CD14-positive monocyte (primary cell): ENCODE results near the gene FKBP6. TPM values are rescaled to one million over a fixed set of nuclear protein-coding genes. Genes with fewer than 3 reads are reported as not detected.

Experiments used
- DNase-seq, 3 donors: peaks; one replicate each; pipeline ENCODE4 v3.0.0-alpha.2; 2011 to 2022
- H2AFZ ChIP-seq: 2 replicates; pipeline ENCODE4 v1.6.0; 2012; ENCODE audit warnings: mild to moderate bottlenecking, low read depth, low read length, inconsistent platforms; ENCODE audit not compliant: insufficient read depth, poor library complexity, severe bottlenecking
- H3K27ac ChIP-seq, 2 donors: 1 replicate in 1 of 2; 2 replicates in 1 of 2; pipeline ENCODE4 v1.5.1; 2012 to 2013; ENCODE audit warnings: low read length in 2 of 2, control low read depth in 1 of 2, inconsistent platforms in 1 of 2, low read depth in 1 of 2, mild to moderate bottlenecking in 1 of 2
- H3K27me3 ChIP-seq, 2 donors: one replicate each; pipeline versions ENCODE4 v1.6.0 to v1.6.1; 2011 to 2013; ENCODE audit warnings: low read length in 2 of 2; ENCODE audit not compliant: control insufficient read depth in 2 of 2, insufficient read depth in 2 of 2
- H3K36me3 ChIP-seq, 2 donors: replicated peaks in 1 of 2; 1 replicate in 1 of 2; 2 replicates in 1 of 2; pipeline versions ENCODE4 v1.5.1 to v1.6.1; 2012 to 2013; ENCODE audit warnings: low read length in 2 of 2, control low read depth in 1 of 2, inconsistent platforms in 1 of 2, mild to moderate bottlenecking in 1 of 2; ENCODE audit not compliant: insufficient read depth in 2 of 2, control insufficient read depth in 1 of 2
- H3K4me1 ChIP-seq, 2 donors: 1 replicate in 1 of 2; 2 replicates in 1 of 2; pipeline versions ENCODE4 v1.5.1 to v1.6.1; 2012 to 2013; ENCODE audit warnings: low read length in 2 of 2, control low read depth in 1 of 2, inconsistent platforms in 1 of 2, mild to moderate bottlenecking in 1 of 2, moderate library complexity in 1 of 2; ENCODE audit not compliant: insufficient read depth in 2 of 2, control insufficient read depth in 1 of 2
- H3K4me2 ChIP-seq: replicated peaks from 2 replicates; pipeline ENCODE3; 2012; ENCODE audit warnings: low read length, moderate library complexity, mild to moderate bottlenecking; ENCODE audit not compliant: poor library complexity, severe bottlenecking; ENCODE audit errors: extremely low read depth
- H3K4me3 ChIP-seq, 3 experiments: fragments of 200-600 bp in 1 of 3; sonication (generic) in 1 of 3; replicated peaks in 1 of 3; 1 replicate in 2 of 3; 2 replicates in 1 of 3; pipeline ENCODE4 v1.5.1; 2011 to 2013; ENCODE audit warnings: low read length in 3 of 3, mild to moderate bottlenecking in 3 of 3, control low read depth in 2 of 3, low read depth in 2 of 3, inconsistent platforms in 1 of 3, moderate library complexity in 1 of 3
- H3K79me2 ChIP-seq: 2 replicates; pipeline ENCODE4 v1.6.0; 2012; ENCODE audit warnings: mild to moderate bottlenecking, control low read depth, inconsistent platforms, low read length, moderate library complexity; ENCODE audit not compliant: insufficient read depth
- H3K9ac ChIP-seq: 2 replicates; pipeline ENCODE4 v1.6.0; 2017; ENCODE audit warnings: low read length, mild to moderate bottlenecking; ENCODE audit not compliant: insufficient read depth, poor library complexity, severe bottlenecking
- H3K9me3 ChIP-seq, 2 donors: replicated peaks in 1 of 2; 1 replicate in 1 of 2; 2 replicates in 1 of 2; pipeline versions ENCODE4 v1.5.1 to v1.6.1; 2012 to 2013; ENCODE audit warnings: low read length in 2 of 2, control low read depth in 1 of 2; ENCODE audit not compliant: control insufficient read depth in 1 of 2, insufficient read depth in 1 of 2
- H4K20me1 ChIP-seq: 2 replicates; pipeline ENCODE4 v1.6.0; 2012; ENCODE audit warnings: mild to moderate bottlenecking, low read length, control low read depth, moderate library complexity; ENCODE audit not compliant: insufficient read depth
- H3K27ac Mint-ChIP-seq, 7 donors: one replicate each; pipeline ENCODE4 v1.8.0; 2020; ENCODE audit warnings: mild to moderate bottlenecking in 7 of 7, mixed read lengths in 7 of 7, moderate library complexity in 6 of 7, inconsistent platforms in 2 of 7
- H3K27me3 Mint-ChIP-seq, 3 donors: one replicate each; pipeline ENCODE4 v1.8.0; 2021 to 2022; ENCODE audit warnings: low read depth in 3 of 3, mild to moderate bottlenecking in 3 of 3, mixed read lengths in 3 of 3, moderate library complexity in 3 of 3, inconsistent platforms in 1 of 3
- H3K36me3 Mint-ChIP-seq, 2 donors: one replicate each; pipeline ENCODE4 v1.8.0; 2020; ENCODE audit warnings: mixed read lengths in 2 of 2, inconsistent platforms in 1 of 2, mild to moderate bottlenecking in 1 of 2
- H3K4me1 Mint-ChIP-seq: one replicate; pipeline ENCODE4 v1.8.0; 2020; ENCODE audit warnings: mild to moderate bottlenecking, mixed read lengths
- H3K4me3 Mint-ChIP-seq, 2 donors: one replicate each; pipeline ENCODE4 v1.8.0; 2020; ENCODE audit warnings: mild to moderate bottlenecking in 2 of 2, mixed read lengths in 2 of 2, moderate library complexity in 1 of 2
- H3K9me3 Mint-ChIP-seq, 7 donors: one replicate each; pipeline ENCODE4 v1.8.0; 2020 to 2022; ENCODE audit warnings: mixed read lengths in 7 of 7, mild to moderate bottlenecking in 6 of 7, moderate library complexity in 6 of 7, inconsistent platforms in 2 of 7
- CTCF ChIP-seq: fragments of 200-600 bp; IDR thresholded peaks from one replicate; pipeline ENCODE4 v1.8.0; 2022; ENCODE audit warnings: antibody characterized with exemption, mild to moderate bottlenecking
- WGBS: methylation state at CpG from one replicate; pipeline ENCODE4 v1.1.5; 2013; ENCODE audit warnings: missing lambda C conversion rate; ENCODE audit not compliant: insufficient coverage; 5-methylcytosine and 5-hydroxymethylcytosine counted together
- intact Hi-C, 2 donors: fragments of 100-400 bp; cut with micrococcal nuclease; formaldehyde crosslinking; loops; one replicate each; pipeline versions ENCODE4 v1.15.0 to v1.15.1; 2023
- polyA plus RNA-seq, 3 donors: library from polyadenylated mRNA; depleted of rRNA in 1 of 3; unstranded in 2 of 3; stranded (reverse) in 1 of 3; fragments of 300-500 nt in 2 of 3; fragments of >200 nt in 1 of 3; fragmentation: Illumina TruSeq in 2 of 3; gene quantifications; 1 replicate in 2 of 3; 2 replicates in 1 of 3; pipeline ENCODE4 v1.2.3, GENCODE V29; 2012 to 2021

FKBP6 gene
- polyA plus RNA-seq, 3 donors: 0.17 TPM; not detected in 2

GRCh38 chr7:73350306-73351068 is 22.5 kb downstream of the FKBP6 start:
- H3K4me3 ChIP-seq: no peak overlapping the region
- no peaks in the 10 kb centered on the region for H3K4me1 Mint-ChIP-seq
- no peak overlapping the region for H3K9ac ChIP-seq
- no peak for DNase-seq
- H3K9me3 Mint-ChIP-seq: peaks cover 6 to 12% (median 8%) of the 10 kb centered on the region in 7 donors
- TF ChIP-seq CTCF: no peak
- no peak overlapping the region for H3K27ac ChIP-seq
- no peak overlapping the region for H3K27ac Mint-ChIP-seq
- 98% methylated on average over 5 of the region's 12 CpGs for WGBS
- H4K20me1 ChIP-seq: no peaks in the 10 kb centered on the region
- H3K36me3 ChIP-seq: no peaks in the 10 kb centered on the region
- no peaks in the 10 kb centered on the region for H3K36me3 Mint-ChIP-seq
- H3K27me3 ChIP-seq: no peaks in the 10 kb centered on the region
- no peak overlapping the region for H2AFZ ChIP-seq
- no peaks in the 10 kb centered on the region for H3K79me2 ChIP-seq
- no peak overlapping the region for H3K4me2 ChIP-seq
- H3K4me3 Mint-ChIP-seq: no peak overlapping the region
- intact Hi-C loops: no loop called here
- H3K9me3 ChIP-seq: peaks cover 0 to 8% of the 10 kb centered on the region in 2 donors
- peaks cover 3 to 12% (median 3%) of the 10 kb centered on the region in 3 donors for H3K27me3 Mint-ChIP-seq
- H3K4me1 ChIP-seq: no peaks in the 10 kb centered on the region

GRCh38 chr7:73351447-73352167 is 23.6 kb downstream of the FKBP6 start:
- no peak for DNase-seq

More at GRCh38 chr7:73351447-73352167, 23.6 kb downstream of the FKBP6 start:
- H2AFZ ChIP-seq: no peak overlapping the region
- no peak overlapping the region for H3K9ac ChIP-seq
- H3K27me3 ChIP-seq: no peaks in the 10 kb centered on the region
- H3K36me3 ChIP-seq: no peaks in the 10 kb centered on the region
- H4K20me1 ChIP-seq: no peaks in the 10 kb centered on the region
- Mint-ChIP-seq H3K36me3 (no peaks in the 10 kb centered on the region), H3K27me3 (peaks cover 0 to 8% (median 2%) of the 10 kb centered on the region in 3 donors), H3K9me3 (peaks cover 6 to 12% (median 8%) of the 10 kb centered on the region in 7 donors), H3K4me1 (no peaks in the 10 kb centered on the region), H3K4me3 (no peak overlapping the region), H3K27ac (peak overlapping the region in 2 of 7 donors; percentile 15 to 40)
- no peaks in the 10 kb centered on the region for H3K79me2 ChIP-seq
- intact Hi-C loops: no loop called here
- H3K9me3 ChIP-seq: peaks cover 0 to 8% of the 10 kb centered on the region in 2 donors
- WGBS: no CpG with 5 or more reads among the region's 6 CpGs
- H3K4me3 ChIP-seq: no peak overlapping the region
- no peak overlapping the region for H3K27ac ChIP-seq
- H3K4me2 ChIP-seq: no peak overlapping the region
- no peak for TF ChIP-seq CTCF
- H3K4me1 ChIP-seq: no peaks in the 10 kb centered on the region
